NT2/D1 (cell line): ENCODE measurements around the gene CPD.

Source experiments
- YY1 ChIP-seq: IDR thresholded peaks from 2 replicates; pipeline ENCODE4 v1.6.1; 2011; ENCODE audit not compliant: insufficient read length, insufficient read depth
- ZNF274 ChIP-seq: IDR thresholded peaks from 2 replicates; pipeline ENCODE4 v1.6.1; 2011; ENCODE audit warnings: mild to moderate bottlenecking, low read depth, low read length

- TF ChIP-seq ZNF274 (no peak), YY1 (no peak)
Measured at GRCh38 chr17:30343796-30344195, 34.9 kb upstream of the CPD start.
